AG09309 (cell line): ENCODE data around the gene ANO10.

ENCODE experiments used
- DNase-seq: peaks from one replicate; pipeline ENCODE4 v3.0.0-alpha.2; 2010; ENCODE audit warnings: low read depth
- H3K4me3 ChIP-seq: 2 replicates; pipeline ENCODE4 v1.5.1; 2011; ENCODE audit warnings: mild to moderate bottlenecking, low read depth, low read length, moderate library complexity; ENCODE audit not compliant: control insufficient read depth
- TF ChIP-seq, protein P1 (sequence below): IDR thresholded peaks from 2 replicates; pipeline ENCODE4 v1.5.1; 2011; ENCODE audit warnings: mild to moderate bottlenecking, low read depth, low read length, inconsistent platforms; ENCODE audit not compliant: insufficient read depth, control insufficient read depth; ENCODE audit errors: missing control alignments

Gene ANO10

DNA sequence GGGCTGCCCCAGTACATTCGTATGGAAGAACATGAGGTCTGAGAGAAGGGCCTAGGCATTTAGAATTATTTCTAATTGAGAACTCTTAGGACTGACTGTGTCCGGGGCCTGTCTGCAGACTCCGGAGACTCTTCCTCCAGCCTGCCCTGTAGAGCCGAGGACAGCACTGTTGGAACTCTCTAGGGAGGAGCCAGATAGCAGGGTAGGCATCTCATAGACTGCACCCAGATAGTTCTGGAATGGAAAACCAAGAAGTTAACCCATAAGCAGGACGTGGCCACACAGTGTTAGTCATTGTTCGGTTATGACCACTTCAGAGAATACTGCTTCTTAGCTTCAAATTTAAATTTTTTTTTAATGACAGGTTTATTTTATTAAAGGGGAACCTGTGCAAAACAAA lies 275.9 kb downstream of the ANO10 start:
- no peak overlapping the region for H3K4me3 ChIP-seq
- TF ChIP-seq, protein P1, sequence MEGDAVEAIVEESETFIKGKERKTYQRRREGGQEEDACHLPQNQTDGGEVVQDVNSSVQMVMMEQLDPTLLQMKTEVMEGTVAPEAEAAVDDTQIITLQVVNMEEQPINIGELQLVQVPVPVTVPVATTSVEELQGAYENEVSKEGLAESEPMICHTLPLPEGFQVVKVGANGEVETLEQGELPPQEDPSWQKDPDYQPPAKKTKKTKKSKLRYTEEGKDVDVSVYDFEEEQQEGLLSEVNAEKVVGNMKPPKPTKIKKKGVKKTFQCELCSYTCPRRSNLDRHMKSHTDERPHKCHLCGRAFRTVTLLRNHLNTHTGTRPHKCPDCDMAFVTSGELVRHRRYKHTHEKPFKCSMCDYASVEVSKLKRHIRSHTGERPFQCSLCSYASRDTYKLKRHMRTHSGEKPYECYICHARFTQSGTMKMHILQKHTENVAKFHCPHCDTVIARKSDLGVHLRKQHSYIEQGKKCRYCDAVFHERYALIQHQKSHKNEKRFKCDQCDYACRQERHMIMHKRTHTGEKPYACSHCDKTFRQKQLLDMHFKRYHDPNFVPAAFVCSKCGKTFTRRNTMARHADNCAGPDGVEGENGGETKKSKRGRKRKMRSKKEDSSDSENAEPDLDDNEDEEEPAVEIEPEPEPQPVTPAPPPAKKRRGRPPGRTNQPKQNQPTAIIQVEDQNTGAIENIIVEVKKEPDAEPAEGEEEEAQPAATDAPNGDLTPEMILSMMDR, result no peak
- peak; percentile 28 for DNase-seq

DNA sequence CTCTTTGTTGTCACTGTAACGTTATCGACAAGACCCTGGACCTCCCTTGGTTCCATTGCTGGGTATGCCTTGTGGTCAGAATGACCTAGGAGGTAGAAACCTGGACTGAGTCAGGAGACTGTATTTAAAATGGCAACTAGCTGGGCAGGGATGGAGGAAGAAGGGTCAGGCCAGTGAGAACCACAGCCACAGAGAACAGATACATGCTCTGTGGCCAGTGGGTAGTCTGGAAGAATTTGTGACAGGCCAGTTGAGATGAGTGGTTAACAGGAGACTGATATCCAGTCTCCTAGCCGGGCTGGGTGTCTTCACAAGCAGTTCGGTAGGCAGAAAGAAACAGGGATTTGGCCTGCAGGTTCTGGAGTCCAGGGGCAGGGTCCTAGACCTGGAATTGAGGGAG lies 276.6 kb downstream of the ANO10 start:
- TF ChIP-seq, protein P1, result no peak
- no peak for DNase-seq
- H3K4me3 ChIP-seq, result no peak overlapping the region

DNA sequence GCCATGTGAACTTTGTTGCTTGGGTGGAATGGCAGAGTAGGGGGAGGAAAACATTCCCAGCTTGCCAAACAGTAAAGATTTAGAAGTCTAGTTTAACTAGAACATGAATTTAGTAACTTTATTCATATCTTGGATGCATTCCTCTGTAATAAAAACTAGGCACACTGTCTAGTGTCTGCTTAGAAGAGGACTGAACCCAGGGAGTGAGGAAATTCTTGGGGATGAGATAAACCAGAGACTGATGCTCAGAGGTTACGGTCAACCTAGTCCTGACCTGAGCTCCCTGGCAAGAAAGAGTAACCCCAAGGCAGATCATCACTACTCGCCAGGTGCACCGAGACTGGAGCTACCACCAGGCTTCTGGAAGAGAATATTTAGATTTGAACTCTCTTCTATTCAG lies 277.3 kb downstream of the ANO10 start:
- TF ChIP-seq, protein P1, result no peak
- no peak overlapping the region for H3K4me3 ChIP-seq
- no peak for DNase-seq

DNA sequence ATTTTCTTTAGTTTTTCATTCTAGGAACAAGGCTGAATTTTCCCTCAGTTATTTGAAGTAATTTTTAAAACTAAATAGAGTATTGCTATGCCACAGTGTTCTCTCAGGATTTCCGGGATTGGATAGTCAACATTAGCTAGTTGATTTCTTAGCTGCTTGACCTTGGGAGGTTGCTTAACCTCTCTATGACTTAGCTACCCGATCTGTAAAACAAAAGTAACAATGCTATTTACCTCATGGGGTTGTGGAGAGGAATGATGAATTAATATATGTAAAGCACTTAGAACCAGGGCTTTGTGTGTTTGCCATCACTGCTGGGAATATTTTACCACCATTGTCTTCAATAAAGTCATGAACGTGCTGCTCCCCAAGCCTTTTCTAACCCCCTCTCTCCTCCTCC lies 278.0 kb downstream of the ANO10 start:
- no peak for DNase-seq
- TF ChIP-seq, protein P1, result no peak
- no peak overlapping the region for H3K4me3 ChIP-seq

DNA sequence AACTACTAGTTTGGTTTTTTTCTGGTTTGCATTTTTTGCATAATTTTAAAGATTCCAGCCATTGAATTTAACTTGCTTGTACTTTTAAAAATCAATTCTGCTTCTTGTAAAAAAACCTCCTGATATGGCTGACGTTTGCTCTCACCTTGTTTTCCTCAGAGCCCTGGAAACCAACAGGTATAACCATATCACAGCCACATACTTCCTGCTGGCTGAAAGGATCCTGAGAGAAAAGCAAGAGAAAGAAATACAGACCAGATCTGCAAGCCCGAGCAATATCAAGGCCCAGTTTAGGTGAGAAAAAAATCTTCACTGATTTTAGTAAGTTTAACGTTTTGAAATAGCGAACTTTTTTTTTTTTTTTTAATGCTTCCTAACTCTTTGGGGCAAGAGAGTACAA lies 278.6 kb downstream of the ANO10 start:
- DNase-seq, result no peak
- H3K4me3 ChIP-seq, result no peak overlapping the region
- TF ChIP-seq, protein P1, result no peak

DNA sequence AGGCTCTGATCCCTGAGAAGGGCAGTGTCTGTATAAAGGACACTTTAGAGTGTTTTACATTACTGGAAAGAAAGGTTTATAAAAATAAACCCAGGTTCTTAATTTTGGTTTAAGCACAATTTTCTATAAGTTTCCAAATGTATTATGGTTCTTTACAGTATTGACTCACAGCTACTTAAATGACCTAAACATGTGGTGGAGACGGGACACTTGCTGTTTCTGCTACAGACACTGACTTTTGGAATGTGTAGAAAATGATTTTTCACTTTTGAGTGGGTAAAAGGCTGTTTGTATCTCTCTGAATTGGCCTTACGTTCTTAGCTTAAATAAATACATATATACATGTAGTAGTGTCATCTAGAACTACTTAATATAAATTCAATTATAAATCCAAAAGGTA lies 280.0 kb downstream of the ANO10 start:
- H3K4me3 ChIP-seq, result no peak overlapping the region
- DNase-seq, result no peak
- TF ChIP-seq, protein P1, result no peak

DNA sequence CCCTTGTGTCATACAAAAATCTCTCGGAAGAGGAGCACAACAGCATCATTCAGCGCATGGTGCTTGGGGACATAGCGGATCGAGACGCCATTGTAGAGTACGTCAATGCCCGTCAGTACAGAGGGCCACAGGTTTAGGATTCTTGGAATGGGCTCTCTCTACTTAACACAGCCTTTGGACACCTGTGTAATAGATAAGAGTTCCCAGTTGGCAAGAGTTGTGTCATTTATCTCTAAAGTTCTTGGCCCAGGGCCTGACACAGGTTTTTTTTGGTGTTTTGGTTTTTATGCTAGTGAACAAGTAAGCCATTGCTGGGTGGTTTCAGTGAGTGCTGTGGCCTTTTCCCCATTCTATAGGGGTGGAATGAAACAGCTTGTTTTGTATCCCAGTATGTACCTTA lies 281.4 kb downstream of the ANO10 start:
- H3K4me3 ChIP-seq, result no peak overlapping the region
- TF ChIP-seq, protein P1, result no peak
- DNase-seq, result no peak
